CD4-positive, alpha-beta T cell treated with Interleukin-4 for 1 hour (primary cell): ENCODE results near the gene ZNF850.

Experiments
- DNase-seq, 2 donors: peaks; one replicate each; pipeline ENCODE4 v3.0.0-alpha.2; 2020 to 2022

ZNF850 gene

GRCh38 chr19:36687214-36688056 is 85.2 kb downstream of the ZNF850 start, which contains the start of gene ZNF567:
Gene ZNF567 (plus strand): TSS chr19:36687612. CDS start chr19:36694868, 7,256 bp downstream.
- DNase-seq, result peak; percentile 97

- DNase-seq, result no peak
Observed at GRCh38 chr19:36686365-36687213, 86.0 kb downstream of the ZNF850 start.

- DNase-seq, result no peak
Observed at GRCh38 chr19:36685835-36686234, 86.8 kb downstream of the ZNF850 start.

DNA sequence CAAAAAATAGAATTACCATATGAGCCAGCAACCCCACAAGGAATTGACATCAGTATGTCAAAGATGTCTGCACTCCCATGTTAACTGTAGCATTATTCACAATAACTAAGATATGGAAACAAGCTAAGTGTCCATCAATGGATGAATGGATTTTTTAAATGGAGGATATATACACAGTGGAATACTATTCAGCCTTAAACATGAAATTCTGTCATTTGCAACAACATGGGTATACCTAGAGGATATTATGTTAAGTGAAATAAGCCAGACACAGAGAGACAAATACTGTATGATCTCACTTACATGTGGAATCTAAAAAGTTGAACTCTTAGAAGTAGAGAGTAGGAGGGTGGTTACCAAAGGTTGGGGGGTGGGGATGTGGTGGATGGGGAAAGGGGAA is 93.2 kb downstream of the ZNF850 start:
- no peak for DNase-seq

DNA sequence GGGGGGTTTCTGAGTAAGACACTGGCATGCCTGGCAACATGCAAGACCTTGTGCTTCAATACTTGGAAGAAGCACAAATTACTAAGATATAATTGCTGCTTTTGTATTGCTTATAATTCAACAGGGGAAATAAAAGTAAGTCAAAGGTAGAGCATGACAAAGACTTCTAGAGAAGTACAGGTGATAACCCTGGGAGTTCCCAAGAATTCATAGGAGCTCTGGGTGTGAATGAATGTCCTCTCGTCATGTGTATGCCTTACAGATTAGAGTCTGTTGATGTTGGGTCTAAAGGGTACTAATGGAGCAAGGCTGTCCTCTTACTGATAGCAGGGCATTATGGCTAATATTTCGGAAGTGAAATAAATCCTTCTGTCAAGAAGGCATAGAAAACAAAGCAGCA is 98.4 kb downstream of the ZNF850 start:
- no peak for DNase-seq

DNA sequence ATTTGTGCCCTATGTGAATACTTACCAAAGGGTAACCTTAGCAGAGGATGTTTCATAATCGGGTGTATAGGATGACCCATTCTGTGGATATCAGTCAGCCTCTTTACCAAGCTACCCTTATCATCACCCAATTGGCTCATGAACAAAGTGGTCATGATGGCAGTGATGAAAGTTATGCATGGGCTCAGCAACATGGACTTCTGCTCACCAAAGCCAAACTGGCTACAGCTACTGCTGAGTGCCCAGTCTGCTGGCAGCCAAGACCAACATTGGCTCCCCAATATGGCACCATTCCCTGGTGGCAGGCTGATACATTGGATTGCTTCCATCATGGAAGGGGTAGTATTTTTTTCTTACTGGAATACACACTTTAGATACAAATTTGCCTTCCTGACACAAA is 100.2 kb downstream of the ZNF850 start:
- no peak for DNase-seq

DNA sequence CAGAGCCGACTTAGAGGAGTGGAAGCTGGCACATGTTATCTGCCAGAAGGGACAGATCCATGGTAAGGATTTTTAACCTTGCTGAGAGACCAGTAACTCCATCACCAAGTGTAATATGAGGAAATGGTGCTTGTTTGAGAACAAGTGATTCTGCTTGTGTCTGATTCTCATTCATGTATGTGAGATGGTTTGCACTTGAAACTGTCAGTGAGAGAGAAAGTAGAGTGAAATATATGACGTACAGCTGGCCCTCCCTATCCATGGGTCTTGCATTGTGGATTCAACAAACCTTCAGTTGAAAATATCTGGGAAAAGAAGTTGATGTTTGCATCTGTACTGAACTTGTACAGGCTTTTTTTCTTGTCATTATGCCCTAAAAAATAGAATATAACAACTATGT is 104.0 kb downstream of the ZNF850 start:
- DNase-seq, result no peak

- DNase-seq, result no peak
Observed at GRCh38 chr19:36665832-36666231, 106.8 kb downstream of the ZNF850 start.
